MM.1S (cell line): ENCODE measurements around the gene CNTNAP2.

Experiments
- CTCF ChIP-seq: fragments of 300-600 bp; sonication (generic); IDR thresholded peaks from 2 replicates; pipeline ENCODE4 v1.5.1; 2016; ENCODE audit warnings: antibody characterized with exemption, low read length, mixed read lengths
- EZH2phosphoT487 ChIP-seq: fragments of 300-600 bp; sonication (generic); IDR thresholded peaks from 2 replicates; pipeline ENCODE4 v1.6.1; 2018; ENCODE audit warnings: antibody characterized with exemption, low read length

- TF ChIP-seq CTCF (no peak), EZH2phosphoT487 (no peak)
These were observed 1991.0 kb downstream of the CNTNAP2 start for GRCh38 chr7:148107443-148108127.
